HepG2 (cell line): ENCODE results near the gene POLH. TPM values are rescaled to one million over a fixed set of nuclear protein-coding genes. Genes with fewer than 3 reads are reported as not detected.

Source experiments
- ATAC-seq: fragments of 200-7000 bp; cut with Tn5 transposase; 3 replicates; pipeline ENCODE4 v1.9.1; 2020; ENCODE audit warnings: mild to moderate bottlenecking, moderate library complexity
- BruUV-seq: library from RNA; stranded (reverse); fragments of 400-500 nt; replicated peaks from 2 replicates; lab custom pipeline; 2021; lab: Mats Ljungman, UMichigan
- CTCF ChIA-PET: fragments of 300-600 bp; formaldehyde crosslinking; extraction: SDS; loops from one replicate; lab custom pipeline; 2021; ENCODE audit warnings: low total read pairs, inconsistent platforms, low intra/inter-chr PET ratio; lab: Yijun Ruan, JAX
- POLR2A ChIA-PET: fragments of 350-600 bp; sonication (Branson Sonifier 250); formaldehyde crosslinking; loops from one replicate; lab custom pipeline; 2020; ENCODE audit warnings: antibody characterized with exemption, inconsistent platforms; lab: Yijun Ruan, JAX
- DNase-seq: peaks from one replicate; pipeline ENCODE4 v3.0.0-alpha.2; 2015; ENCODE audit warnings: low spot score
- FAIRE-seq: peaks from 3 replicates; lab custom pipeline; 2011; peaks lifted over from hg19 to GRCh38; lab: Jason Lieb, UNC
- H2AFZ ChIP-seq: one replicate; pipeline ENCODE4 v1.6.1; 2011; ENCODE audit warnings: low read length, inconsistent platforms
- H3K27ac ChIP-seq: fragments of 300-600 bp; 3 replicates; pipeline ENCODE4 v1.8.0; 2011; ENCODE audit warnings: mixed run types, mild to moderate bottlenecking, mixed read lengths, low read length, inconsistent platforms; ENCODE audit not compliant: insufficient read depth; ENCODE audit errors: extremely low read length
- H3K27me3 ChIP-seq, 2 experiments: fragments of 200-600 bp in 1 of 2; 2 replicates in 1 of 2; 3 replicates in 1 of 2; pipeline versions ENCODE4 v1.6.0 to v1.8.0; 2011; ENCODE audit warnings: low read length in 2 of 2, mild to moderate bottlenecking in 2 of 2, moderate library complexity in 2 of 2, inconsistent platforms in 1 of 2; ENCODE audit not compliant: insufficient read depth in 2 of 2, control insufficient read depth in 1 of 2
- H3K36me3 ChIP-seq, 2 experiments: fragments of 200-600 bp in 1 of 2; replicated peaks in 1 of 2; 2 replicates in 1 of 2; 3 replicates in 1 of 2; pipeline versions ENCODE4 v1.5.1 to v1.8.0; 2011; ENCODE audit warnings: low read length in 2 of 2, inconsistent platforms in 1 of 2; ENCODE audit not compliant: insufficient read depth in 2 of 2, control insufficient read depth in 1 of 2
- H3K4me1 ChIP-seq: 2 replicates; pipeline ENCODE4 v1.5.1; 2012; ENCODE audit warnings: low read length, inconsistent platforms; ENCODE audit not compliant: insufficient read depth
- H3K4me2 ChIP-seq: 2 replicates; pipeline ENCODE4 v1.6.0; 2011; ENCODE audit warnings: low read depth, low read length, inconsistent platforms
- H3K4me3 ChIP-seq, 3 experiments: fragments of 200-600 bp in 1 of 3; sonication (generic), shearing (Covaris generic) in 1 of 3; replicated peaks in 1 of 3; 2 replicates each; pipeline ENCODE4 v1.5.1; 2011 to 2016; ENCODE audit warnings: low read length in 3 of 3, inconsistent platforms in 2 of 3, low read depth in 2 of 3, mild to moderate bottlenecking in 2 of 3, control low read depth in 1 of 3, mixed read lengths in 1 of 3; ENCODE audit not compliant: insufficient read depth in 1 of 3
- H3K79me2 ChIP-seq: one replicate; pipeline ENCODE4 v1.6.1; 2011; ENCODE audit warnings: low read length, inconsistent platforms; ENCODE audit not compliant: insufficient read depth
- H3K9ac ChIP-seq: 2 replicates; pipeline ENCODE4 v1.6.0; 2011; ENCODE audit warnings: mild to moderate bottlenecking, low read depth, low read length, inconsistent platforms; ENCODE audit not compliant: insufficient read depth
- H3K9me3 ChIP-seq: 2 replicates; pipeline ENCODE4 v1.5.1; 2012; ENCODE audit warnings: mild to moderate bottlenecking, low read length
- H4K20me1 ChIP-seq: 2 replicates; pipeline ENCODE4 v1.6.0; 2011; ENCODE audit warnings: inconsistent platforms, mild to moderate bottlenecking, low read length, moderate library complexity; ENCODE audit not compliant: insufficient read depth
- ELF4 ChIP-seq: sonication (generic); formaldehyde crosslinking; IDR thresholded peaks from 2 replicates; pipeline ENCODE4 v1.5.0; 2020; ENCODE audit warnings: missing genetic modification reagents, mild to moderate bottlenecking, moderate library complexity, borderline replicate concordance
- HMG20B ChIP-seq: conservative IDR thresholded peaks from 2 replicates; pipeline ENCODE4 v1.6.1; 2016; ENCODE audit warnings: missing genetic modification reagents, missing compliant biosample characterization
- MAZ ChIP-seq, 2 experiments: sonication (generic) in 1 of 2; formaldehyde crosslinking in 1 of 2; IDR thresholded peaks; 2 replicates each; pipeline versions ENCODE4 v1.5.0 to v1.6.1; 2012 to 2020; ENCODE audit warnings: low read depth in 2 of 2, mild to moderate bottlenecking in 2 of 2, borderline replicate concordance in 1 of 2, improper control_type of control experiment in 1 of 2, low read length in 1 of 2, missing genetic modification reagents in 1 of 2, moderate library complexity in 1 of 2
- NR2F6 ChIP-seq, 2 experiments: IDR thresholded peaks; 2 replicates each; pipeline ENCODE4 v1.6.1; 2016; ENCODE audit warnings: antibody characterized with exemption in 1 of 2, mild to moderate bottlenecking in 1 of 2
- SOX13 ChIP-seq, 3 experiments: fragments of 450-650 bp in 1 of 3; sonication (generic) in 1 of 3; formaldehyde crosslinking in 1 of 3; IDR thresholded peaks in 2 of 3; conservative IDR thresholded peaks in 1 of 3; 2 replicates each; pipeline versions ENCODE4 v1.5.0 to v1.6.1; 2016 to 2020; ENCODE audit warnings: antibody characterized with exemption in 1 of 3, mild to moderate bottlenecking in 1 of 3, missing compliant biosample characterization in 1 of 3, missing genetic modification reagents in 1 of 3, moderate library complexity in 1 of 3
- ZNF430 ChIP-seq: sonication (generic); formaldehyde crosslinking; IDR thresholded peaks from 2 replicates; pipeline ENCODE4 v1.9.0; 2021; ENCODE audit warnings: mild to moderate bottlenecking, missing genetic modification reagents
- ZNF432 ChIP-seq: sonication (generic); formaldehyde crosslinking; IDR thresholded peaks from 2 replicates; pipeline ENCODE4 v1.5.0; 2020; ENCODE audit warnings: missing genetic modification reagents, mild to moderate bottlenecking, borderline replicate concordance
- ZNF484 ChIP-seq: sonication (generic); formaldehyde crosslinking; IDR thresholded peaks from 2 replicates; pipeline ENCODE4 v1.5.1; 2020; ENCODE audit warnings: mild to moderate bottlenecking, low read depth, missing genetic modification reagents, borderline replicate concordance
- ZNF670 ChIP-seq: sonication (generic); formaldehyde crosslinking; IDR thresholded peaks from 2 replicates; pipeline ENCODE4 v1.8.0; 2022; ENCODE audit warnings: mild to moderate bottlenecking, missing genetic modification reagents, borderline replicate concordance
- ZNF678 ChIP-seq: sonication (generic); formaldehyde crosslinking; IDR thresholded peaks from 2 replicates; pipeline ENCODE4 v1.4.0; 2020; ENCODE audit warnings: mild to moderate bottlenecking, missing genetic modification reagents
- ZNF709 ChIP-seq: sonication (generic); formaldehyde crosslinking; IDR thresholded peaks from 2 replicates; pipeline ENCODE4 v1.5.0; 2020; ENCODE audit warnings: mild to moderate bottlenecking, missing genetic modification reagents
- ZNF747 ChIP-seq: sonication (generic); formaldehyde crosslinking; IDR thresholded peaks from 2 replicates; pipeline ENCODE4 v1.8.1; 2023; ENCODE audit warnings: missing genetic modification reagents, mild to moderate bottlenecking, borderline replicate concordance
- ZNF839 ChIP-seq: sonication (generic); formaldehyde crosslinking; IDR thresholded peaks from 2 replicates; pipeline ENCODE4 v1.4.0; 2020; ENCODE audit warnings: missing genetic modification reagents, mild to moderate bottlenecking, borderline replicate concordance
- WGBS: methylation state at CpG from one replicate; pipeline ENCODE4 v1.1.6; 2017; ENCODE audit warnings: low lambda C conversion rate; 5-methylcytosine and 5-hydroxymethylcytosine counted together
- in situ Hi-C: cut with HindIII; loops from 2 replicates; pipeline ENCODE4 v1.10.0; 2017; ENCODE audit warnings: low pct_unique_long_range_greater_than_20kb; ENCODE audit not compliant: extremely low pct_ligation_motif_present
- intact Hi-C: fragments of 100-400 bp; cut with micrococcal nuclease; formaldehyde crosslinking; loops from one replicate; pipeline ENCODE4 v1.10.0; 2022; ENCODE audit not compliant: unreplicated experiment
- polyA plus RNA-seq, 8 experiments: library from polyadenylated mRNA; depleted of rRNA in 3 of 8; stranded (reverse) in 7 of 8; unstranded in 1 of 8; fragments of >200 nt; fragmentation: Illumina TruSeq in 4 of 8; extraction: Trizol in 4 of 8; gene quantifications; 2 replicates each; pipeline versions ENCODE4 v1.2.1 to v1.2.3, GENCODE V29; 2011 to 2016; ENCODE audit warnings: low read depth in 4 of 8, missing spikeins in 1 of 8, mixed read lengths in 1 of 8; ENCODE audit not compliant: insufficient read depth in 1 of 8
- total RNA-seq, 5 experiments: library from RNA; depleted of rRNA; stranded (reverse); fragments of >200 nt; fragmentation: Illumina TruSeq; extraction: Trizol; gene quantifications; 2 replicates each; pipeline ENCODE4 v1.2.3, GENCODE V29; 2016; ENCODE audit warnings: low read depth in 1 of 5
- TF ChIP-seq, protein P1 (sequence below), 2 experiments: fragments of 450-650 bp in 1 of 2; sonication (generic) in 1 of 2; formaldehyde crosslinking; IDR thresholded peaks; 2 replicates each; pipeline versions ENCODE4 v1.5.0 to v1.8.0; 2020 to 2022; ENCODE audit warnings: mild to moderate bottlenecking in 1 of 2, missing genetic modification reagents in 1 of 2
- TF ChIP-seq, protein P2 (sequence below): IDR thresholded peaks from 2 replicates; pipeline ENCODE4 v1.6.1; 2016; ENCODE audit warnings: mild to moderate bottlenecking
- TF ChIP-seq, protein P3 (sequence below): IDR thresholded peaks from 2 replicates; pipeline ENCODE4 v1.6.1; 2016; ENCODE audit warnings: control low read depth
- TF ChIP-seq, protein P4 (sequence below): sonication (generic); formaldehyde crosslinking; IDR thresholded peaks from 2 replicates; pipeline ENCODE4 v1.9.0; 2021; ENCODE audit warnings: missing genetic modification reagents, mild to moderate bottlenecking, borderline replicate concordance

Gene POLH
- total and polyA plus RNA-seq, 2 of the 13 experiments (the other 11 are each of a cell fraction or from before 2014, with no cell fraction given): 11.6 to 25.0 TPM

DNA sequence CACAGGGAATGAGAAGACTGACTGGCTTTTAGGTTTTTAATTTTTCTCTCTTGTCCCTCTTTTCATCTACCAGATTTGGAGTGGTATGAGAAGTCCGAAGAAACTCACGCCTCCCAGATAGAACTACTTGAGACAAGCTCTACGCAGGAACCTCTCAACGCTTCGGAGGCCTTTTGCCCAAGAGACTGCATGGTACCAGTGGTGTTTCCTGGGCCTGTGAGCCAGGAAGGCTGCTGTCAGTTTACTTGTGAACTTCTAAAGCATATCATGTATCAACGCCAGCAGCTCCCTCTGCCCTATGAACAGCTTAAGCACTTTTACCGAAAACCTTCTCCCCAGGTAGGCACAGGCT lies 60.3 kb downstream of the POLH start:
- intact Hi-C loops: no loop called here
- Histone ChIP-seq H3K27me3 (no peaks in the 10 kb centered on the region; a peak in 1 of 5 replicates), H3K27ac (peak overlapping the region; percentile 68), H2AFZ (no peak overlapping the region), H4K20me1 (no peaks in the 10 kb centered on the region), H3K4me3 (peak overlapping the region; percentile 83 to 98 (median 88)), H3K9me3 (no peaks in the 10 kb centered on the region), H3K36me3 (peaks cover 10 to 26% of the 10 kb centered on the region in 2 experiments; a peak in 4 of 5 replicates), H3K9ac (peak overlapping the region; percentile 91), H3K4me2 (peak overlapping the region; percentile 98), H3K4me1 (peaks cover 40% of the 10 kb centered on the region), H3K79me2 (peaks cover 30% of the 10 kb centered on the region)
- CTCF ChIA-PET: no interaction called here
- in situ Hi-C loops: no loop called here
- POLR2A ChIA-PET: interaction anchor here (0.6 to 2.6 kb wide), 10 partner anchors 9 to 1693 kb away, joined by 3 to 32 read pairs (median 6); partner anchors contain the start of genes POLH, RSPH9 and XPO5
- BruUV-seq: no TSS peak
- peak; percentile 38 for ATAC-seq
- DNase-seq: no peak
- FAIRE-seq: no peak
- 8% methylated on average over 7 of the region's 7 CpGs for WGBS
- TF ChIP-seq ZNF839 (CRISPR knock-in tag): no peak
- TF ChIP-seq MAZ (IDR thresholded peaks at IDR 0.05; ENCODE audit: borderline replicate concordance, low read depth, low read length): no peak
- no peak for TF ChIP-seq MAZ (CRISPR knock-in tag; IDR thresholded peaks at IDR 0.05; ENCODE audit: low read depth)
- TF ChIP-seq, protein P1, sequence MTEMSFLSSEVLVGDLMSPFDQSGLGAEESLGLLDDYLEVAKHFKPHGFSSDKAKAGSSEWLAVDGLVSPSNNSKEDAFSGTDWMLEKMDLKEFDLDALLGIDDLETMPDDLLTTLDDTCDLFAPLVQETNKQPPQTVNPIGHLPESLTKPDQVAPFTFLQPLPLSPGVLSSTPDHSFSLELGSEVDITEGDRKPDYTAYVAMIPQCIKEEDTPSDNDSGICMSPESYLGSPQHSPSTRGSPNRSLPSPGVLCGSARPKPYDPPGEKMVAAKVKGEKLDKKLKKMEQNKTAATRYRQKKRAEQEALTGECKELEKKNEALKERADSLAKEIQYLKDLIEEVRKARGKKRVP (CRISPR knock-in tag; IDR thresholded peaks at IDR 0.05): 0 out of 4 replicates have a peak, but pooled peaks of 1 of the 2 experiments have one; percentile 14
- TF ChIP-seq ZNF432 (CRISPR knock-in tag): 0 out of 2 replicates have a peak, but pooled peaks have one; percentile 28
- 0 out of 2 replicates have a peak, but pooled peaks have one; percentile 14 for TF ChIP-seq ZNF484
- peak; percentile 43; the same call in 1 of the 2 replicates for TF ChIP-seq ZNF709 (CRISPR knock-in tag)
- no peak for TF ChIP-seq SOX13 (IDR thresholded peaks at IDR 0.05)
- no peak for TF ChIP-seq SOX13 (CRISPR knock-in tag; conservative IDR thresholded peaks at IDR 0.05 in 1 of 2, IDR thresholded peaks at IDR 0.05 in 1 of 2)
- no peak for TF ChIP-seq ZNF670 (CRISPR knock-in tag)
- TF ChIP-seq NR2F6 (IDR thresholded peaks at IDR 0.05): no peak
- no peak for TF ChIP-seq NR2F6 (CRISPR knock-in tag; IDR thresholded peaks at IDR 0.05)
- TF ChIP-seq, protein P2, sequence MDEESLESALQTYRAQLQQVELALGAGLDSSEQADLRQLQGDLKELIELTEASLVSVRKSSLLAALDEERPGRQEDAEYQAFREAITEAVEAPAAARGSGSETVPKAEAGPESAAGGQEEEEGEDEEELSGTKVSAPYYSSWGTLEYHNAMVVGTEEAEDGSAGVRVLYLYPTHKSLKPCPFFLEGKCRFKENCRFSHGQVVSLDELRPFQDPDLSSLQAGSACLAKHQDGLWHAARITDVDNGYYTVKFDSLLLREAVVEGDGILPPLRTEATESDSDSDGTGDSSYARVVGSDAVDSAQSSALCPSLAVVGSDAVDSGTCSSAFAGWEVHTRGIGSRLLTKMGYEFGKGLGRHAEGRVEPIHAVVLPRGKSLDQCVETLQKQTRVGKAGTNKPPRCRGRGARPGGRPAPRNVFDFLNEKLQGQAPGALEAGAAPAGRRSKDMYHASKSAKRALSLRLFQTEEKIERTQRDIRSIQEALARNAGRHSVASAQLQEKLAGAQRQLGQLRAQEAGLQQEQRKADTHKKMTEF: no peak
- peak; percentile 4; the same call in 1 of the 2 replicates for TF ChIP-seq ELF4
- no peak for TF ChIP-seq ZNF747
- TF ChIP-seq ZNF678: no peak
- TF ChIP-seq, protein P3, sequence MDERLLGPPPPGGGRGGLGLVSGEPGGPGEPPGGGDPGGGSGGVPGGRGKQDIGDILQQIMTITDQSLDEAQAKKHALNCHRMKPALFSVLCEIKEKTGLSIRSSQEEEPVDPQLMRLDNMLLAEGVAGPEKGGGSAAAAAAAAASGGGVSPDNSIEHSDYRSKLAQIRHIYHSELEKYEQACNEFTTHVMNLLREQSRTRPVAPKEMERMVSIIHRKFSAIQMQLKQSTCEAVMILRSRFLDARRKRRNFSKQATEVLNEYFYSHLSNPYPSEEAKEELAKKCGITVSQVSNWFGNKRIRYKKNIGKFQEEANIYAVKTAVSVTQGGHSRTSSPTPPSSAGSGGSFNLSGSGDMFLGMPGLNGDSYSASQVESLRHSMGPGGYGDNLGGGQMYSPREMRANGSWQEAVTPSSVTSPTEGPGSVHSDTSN (CRISPR knock-in tag): no peak
- no peak for TF ChIP-seq HMG20B
- TF ChIP-seq, protein P4, sequence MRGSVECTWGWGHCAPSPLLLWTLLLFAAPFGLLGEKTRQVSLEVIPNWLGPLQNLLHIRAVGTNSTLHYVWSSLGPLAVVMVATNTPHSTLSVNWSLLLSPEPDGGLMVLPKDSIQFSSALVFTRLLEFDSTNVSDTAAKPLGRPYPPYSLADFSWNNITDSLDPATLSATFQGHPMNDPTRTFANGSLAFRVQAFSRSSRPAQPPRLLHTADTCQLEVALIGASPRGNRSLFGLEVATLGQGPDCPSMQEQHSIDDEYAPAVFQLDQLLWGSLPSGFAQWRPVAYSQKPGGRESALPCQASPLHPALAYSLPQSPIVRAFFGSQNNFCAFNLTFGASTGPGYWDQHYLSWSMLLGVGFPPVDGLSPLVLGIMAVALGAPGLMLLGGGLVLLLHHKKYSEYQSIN (CRISPR knock-in tag): 0 out of 2 replicates have a peak, but pooled peaks have one; percentile 7
- 0 out of 2 replicates have a peak, but pooled peaks have one; percentile 8 for TF ChIP-seq ZNF430
